G401 (cell line): ENCODE measurements around the gene SNHG17. TPM values are rescaled to one million over a fixed set of nuclear protein-coding genes. Genes with fewer than 3 reads are reported as not detected.
A peak's percentile ranks its signal among the peaks of the same experiment; 100 is the strongest.
"Not testable (repeated sequence)": the region's sequence is repeated elsewhere in the genome, so short reads cannot be mapped to it uniquely, and the experiment has no call there.

Experiments
- DNase-seq: peaks from one replicate; pipeline ENCODE4 v3.0.0-alpha.2; 2015; ENCODE audit warnings: low spot score
- in situ Hi-C: cut with HindIII; loops from 2 replicates; pipeline ENCODE4 v1.10.0; 2016; ENCODE audit warnings: low sequenced_read_pairs, mixed read lengths
- total RNA-seq: library from RNA; depleted of rRNA; stranded (reverse); fragments of >200 nt; shearing (Covaris generic); gene quantifications from 2 replicates; pipeline ENCODE4 v1.2.3, GENCODE V29; 2014; rRNA removed

The SNHG17 gene
- total RNA-seq, 1 experiment from 2014 or later = 97.1 TPM

DNA sequence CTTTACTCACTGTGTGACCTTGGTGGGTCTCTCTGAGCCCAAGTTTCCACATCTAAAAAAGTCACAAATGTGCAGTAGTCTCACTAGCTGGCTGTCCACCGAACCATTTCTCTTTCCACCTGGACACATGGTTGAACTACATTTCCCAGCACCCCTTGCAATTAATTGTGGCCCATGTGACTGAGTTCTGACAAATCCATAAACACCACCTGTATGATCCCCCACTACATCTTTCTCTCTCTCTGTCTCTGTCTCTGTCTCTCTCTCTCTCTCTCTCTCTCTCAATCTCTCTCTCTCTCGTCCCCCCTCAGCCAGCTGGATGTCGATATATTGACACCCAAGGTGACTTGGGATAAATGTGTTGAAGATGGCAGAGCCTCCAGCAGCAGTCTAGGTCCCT lies 42.8 kb downstream of the SNHG17 start:
- in situ Hi-C loops = no loop called here
- DNase-seq = no peak

- in situ Hi-C loops = no loop called here
- peak; percentile 50 for DNase-seq
These were observed 47.2 kb downstream of the SNHG17 start for GRCh38 chr20:38387953-38388352.

- DNase-seq = no peak
- in situ Hi-C loops = no loop called here
These were observed 48.3 kb downstream of the SNHG17 start for GRCh38 chr20:38386851-38387250.

- no peak for DNase-seq
- in situ Hi-C loops = no loop called here
These were observed 49.1 kb downstream of the SNHG17 start for GRCh38 chr20:38386004-38386403.

- no peak for DNase-seq
- in situ Hi-C loops = no loop called here
These were observed 52.0 kb downstream of the SNHG17 start for GRCh38 chr20:38383147-38383546.

DNA sequence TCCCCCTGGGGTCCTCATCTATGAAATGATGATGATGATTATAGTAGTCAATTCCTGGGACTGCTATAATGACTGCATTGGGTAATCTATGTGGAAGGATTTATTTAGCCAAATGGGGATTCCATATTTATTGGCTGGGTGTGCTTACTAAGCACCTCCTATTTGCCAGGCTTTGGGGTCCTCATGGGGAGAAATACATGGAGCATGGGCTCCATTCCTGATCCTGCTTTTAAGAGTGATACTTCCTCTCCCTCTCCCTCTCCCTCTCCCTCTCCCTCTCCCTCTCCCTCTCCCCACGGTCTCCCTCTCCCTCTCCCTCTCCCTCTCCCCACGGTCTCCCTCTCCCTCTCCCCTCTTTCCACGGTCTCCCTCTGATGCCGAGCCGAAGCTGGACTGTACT lies 57.3 kb downstream of the SNHG17 start:
- in situ Hi-C loops, DNase-seq: not testable (repeated sequence)

DNA sequence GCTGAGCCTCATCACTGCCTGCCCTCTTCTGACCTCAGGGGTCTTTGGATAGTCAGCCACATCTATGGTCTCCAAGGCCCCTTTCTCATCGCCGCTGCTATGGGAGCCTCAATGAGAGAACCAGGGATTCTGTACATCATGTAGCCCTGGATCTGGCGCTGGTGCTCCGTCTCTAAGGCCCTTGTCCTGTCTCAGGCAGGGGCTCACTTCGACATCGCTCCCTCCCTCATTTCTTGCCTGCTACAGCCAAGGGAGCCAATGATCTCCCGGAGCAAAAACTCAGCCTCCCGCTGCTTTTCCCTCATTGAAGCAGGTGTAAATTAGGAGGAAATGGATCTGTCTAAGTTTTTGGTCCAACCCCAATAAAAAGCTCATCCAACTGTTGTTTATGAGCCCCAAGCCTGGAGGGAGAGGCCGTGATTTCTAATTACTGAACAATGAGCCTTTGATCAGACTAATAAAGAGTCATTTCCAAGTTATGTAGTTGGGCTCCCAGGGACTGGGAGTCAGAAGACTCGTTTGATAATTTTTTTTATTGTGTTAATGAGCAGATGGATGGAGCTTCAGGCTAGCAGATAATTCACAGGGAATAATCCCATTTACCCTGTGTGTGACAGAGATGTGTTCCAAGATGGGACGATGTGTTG lies 58.0 kb downstream of the SNHG17 start:
- DNase-seq = no peak

DNA sequence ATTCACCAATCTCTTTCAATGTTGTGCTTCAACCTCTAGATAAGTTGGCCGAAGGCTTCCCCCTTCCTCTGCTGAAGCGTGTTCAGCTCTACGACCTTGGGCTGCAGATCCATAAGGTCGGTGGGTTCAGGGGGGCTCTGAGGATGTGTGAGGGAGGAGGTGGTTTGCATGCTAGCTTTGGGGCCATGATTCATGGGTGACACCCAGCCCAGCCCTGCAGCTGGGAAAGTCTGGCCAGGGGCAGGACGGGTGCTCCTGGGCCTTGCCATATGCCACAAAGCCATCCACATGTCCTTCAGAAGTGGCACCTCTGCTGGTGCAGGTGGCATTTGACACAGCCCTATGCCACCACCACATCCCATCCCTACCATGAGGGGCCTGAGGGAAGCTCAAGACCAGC lies 61.2 kb downstream of the SNHG17 start:
- no peak for DNase-seq
- in situ Hi-C loops = no loop called here

More for the DNA sequence above, 58.0 kb downstream of the SNHG17 start:
- in situ Hi-C loops = no loop called here

DNA sequence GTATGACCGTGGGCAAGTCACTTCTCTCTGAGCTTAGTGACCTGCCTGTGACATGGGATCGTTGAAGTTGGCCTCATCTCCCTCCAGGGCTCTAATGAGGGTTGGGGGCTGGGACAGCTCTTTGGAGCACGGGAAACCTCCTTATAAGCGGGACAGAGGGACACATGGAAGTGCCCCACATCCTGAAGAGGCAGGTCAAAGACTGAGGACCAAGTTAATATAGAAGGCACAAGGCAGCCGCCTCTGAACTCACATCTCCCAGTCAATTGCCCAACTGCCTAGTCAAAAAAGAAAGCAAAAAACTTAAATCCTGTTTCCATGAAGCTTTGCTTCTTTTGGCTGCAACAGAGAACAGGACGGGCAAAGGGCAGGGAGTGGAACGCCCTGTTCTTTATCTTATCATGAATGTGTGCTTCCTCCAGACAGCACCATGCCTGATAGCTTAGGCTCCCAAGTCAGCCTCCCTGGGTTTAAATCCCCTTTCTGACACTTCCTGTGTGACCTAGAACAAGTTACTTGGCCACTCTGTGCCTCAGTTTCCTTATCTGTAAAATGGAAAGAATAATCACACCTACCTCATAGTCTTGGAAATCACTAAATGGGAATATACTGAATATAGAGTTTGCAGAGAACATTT lies 61.8 kb downstream of the SNHG17 start:
- in situ Hi-C loops = no loop called here
- DNase-seq = no peak

- no peak for DNase-seq
- in situ Hi-C loops = no loop called here
These were observed 62.3 kb downstream of the SNHG17 start for GRCh38 chr20:38372806-38373205.

Other genes with a start within 250 kb of the SNHG17 start
- not detected in 2 replicates for gene KIAA1755, start 174.6 kb downstream of the SNHG17 start, total RNA-seq
- gene BPI, start 131.2 kb downstream of the SNHG17 start, total RNA-seq = not detected in 2 replicates
- gene LBP, start 88.8 kb downstream of the SNHG17 start, total RNA-seq = not detected in 2 replicates
- gene RALGAPB, start 37.5 kb upstream of the SNHG17 start, total RNA-seq = 4.9 and 8.7 TPM in 2 replicates
- not detected in 2 replicates for gene ADIG, start 145.9 kb upstream of the SNHG17 start, total RNA-seq
- not detected in 2 replicates for gene ARHGAP40, start 166.5 kb upstream of the SNHG17 start, total RNA-seq